Activated CD8-positive, alpha-beta memory T cell treated with anti-CD3 and anti-CD28 coated beads, Interleukin-2, amount 50 U/mL, for 4 hours (primary cell): ENCODE data around the gene SYPL1.
A peak's percentile ranks its signal among the peaks of the same experiment; 100 is the strongest.

ENCODE experiments used
- DNase-seq: peaks from one replicate; pipeline ENCODE4 v3.0.0-alpha.2; 2020

SYPL1 gene

GRCh38 chr7:106121189-106121810 lies 9.2 kb upstream of the SYPL1 start:
- DNase-seq, result no peak

- DNase-seq, result no peak
Measured at GRCh38 chr7:106120500-106120899, 8.4 kb upstream of the SYPL1 start.

- no peak for DNase-seq
Measured at GRCh38 chr7:106119719-106120118, 7.6 kb upstream of the SYPL1 start.

- DNase-seq, result no peak
Measured at GRCh38 chr7:106117786-106118544, 5.9 kb upstream of the SYPL1 start.

- no peak for DNase-seq
Measured at GRCh38 chr7:106116161-106116704, 4.1 kb upstream of the SYPL1 start.

- peak; percentile 19 for DNase-seq
Measured at GRCh38 chr7:106114716-106115383, 2.7 kb upstream of the SYPL1 start.

GRCh38 chr7:106112972-106113421 lies 885 bp upstream of the SYPL1 start:
- DNase-seq, result no peak

- no peak for DNase-seq
Measured at GRCh38 chr7:106111655-106112117, 426 bp downstream of the SYPL1 start.

- no peak for DNase-seq
Measured at GRCh38 chr7:106110885-106111654, 1.0 kb downstream of the SYPL1 start.

GRCh38 chr7:106110238-106110560 lies 1.9 kb downstream of the SYPL1 start:
- no peak for DNase-seq

- DNase-seq, result no peak
Measured at GRCh38 chr7:106109521-106110237, 2.4 kb downstream of the SYPL1 start.

GRCh38 chr7:106108991-106109390 lies 3.1 kb downstream of the SYPL1 start:
- no peak for DNase-seq

GRCh38 chr7:106104721-106105260 lies 7.3 kb downstream of the SYPL1 start:
- no peak for DNase-seq

- DNase-seq, result no peak
Measured at GRCh38 chr7:106102387-106102966, 9.6 kb downstream of the SYPL1 start.

- no peak for DNase-seq
Measured at GRCh38 chr7:106101726-106102125, 10.4 kb downstream of the SYPL1 start.

- no peak for DNase-seq
Measured at GRCh38 chr7:106100863-106101629, 11.1 kb downstream of the SYPL1 start.

GRCh38 chr7:106099539-106099938 lies 12.6 kb downstream of the SYPL1 start:
- no peak for DNase-seq

GRCh38 chr7:106098889-106099288 lies 13.2 kb downstream of the SYPL1 start:
- DNase-seq, result no peak

GRCh38 chr7:106095634-106096033 lies 16.5 kb downstream of the SYPL1 start:
- no peak for DNase-seq

GRCh38 chr7:106094780-106095179 lies 17.3 kb downstream of the SYPL1 start:
- DNase-seq, result no peak

GRCh38 chr7:106092204-106092603 lies 19.9 kb downstream of the SYPL1 start:
- no peak for DNase-seq
